ENCODE data around the gene SAT2. TPM values are rescaled to one million over a fixed set of nuclear protein-coding genes. Genes with fewer than 3 reads are reported as not detected.

SAT2 gene
- total and polyA plus RNA-seq, 9 donors: 89.5 to 235 (median 145) TPM

GRCh38 chr17:7580604-7581575 is 46.7 kb downstream of the SAT2 start:
- whole genome bisulfite sequencing, 3 donors: 66 to 69% (median 68%) methylated on average over 23 of the region's 23 CpGs
- H3K4me3 ChIP-seq: no peak overlapping the region
- H3K27ac ChIP-seq: peak overlapping the region in 1 of 2 donors; percentile 7

GRCh38 chr17:7579834-7580603 is 47.6 kb downstream of the SAT2 start:
- no peaks in the 10 kb centered on the region for H3K36me3 ChIP-seq
- H3K27ac ChIP-seq: peak overlapping the region; percentile 33 to 58
- no peak overlapping the region for H3K4me3 ChIP-seq
- intact Hi-C loops (cut with DNase I): no loop called here
- H3K27me3 ChIP-seq: no peaks in the 10 kb centered on the region
- H3K4me1 ChIP-seq (ENCODE audit: insufficient read depth): peaks cover 18% of the 10 kb centered on the region
- 64 to 67% (median 65%) methylated on average over 12 of the region's 12 CpGs for WGBS, 3 donors
- TF ChIP-seq CTCF (IDR thresholded peaks at IDR 0.05): no peak
- TF ChIP-seq POLR2A (IDR thresholded peaks at IDR 0.05): no peak
- no peak for TF ChIP-seq EP300 (IDR thresholded peaks at IDR 0.05)
- DNase-seq: peak in 2 of 5 donors; percentile 21 to 29
- no peaks in the 10 kb centered on the region for H3K9me3 ChIP-seq

More at GRCh38 chr17:7580604-7581575, 46.7 kb downstream of the SAT2 start:
- Histone ChIP-seq H3K9me3 (no peaks in the 10 kb centered on the region), H3K4me1 (ENCODE audit: insufficient read depth) (peaks cover 18% of the 10 kb centered on the region), H3K36me3 (no peaks in the 10 kb centered on the region), H3K27me3 (no peaks in the 10 kb centered on the region)
- TF ChIP-seq POLR2A (IDR thresholded peaks at IDR 0.05) (no peak), CTCF (IDR thresholded peaks at IDR 0.05) (no peak), EP300 (IDR thresholded peaks at IDR 0.05) (no peak)
- DNase-seq: peak in 1 of 5 donors; percentile 27
- intact Hi-C loops (cut with DNase I): no loop called here

- TF ChIP-seq POLR2A (IDR thresholded peaks at IDR 0.05) (no peak), EP300 (IDR thresholded peaks at IDR 0.05) (no peak), CTCF (IDR thresholded peaks at IDR 0.05) (no peak)
- Histone ChIP-seq H3K27me3 (no peaks in the 10 kb centered on the region), H3K4me1 (ENCODE audit: insufficient read depth) (peaks cover 16% of the 10 kb centered on the region), H3K27ac (peak within 1 kb of the TSS; percentile 34 to 58), H3K36me3 (no peaks in the 10 kb centered on the region), H3K9me3 (no peaks in the 10 kb centered on the region), H3K4me3 (no peak within 1 kb of the TSS)
- intact Hi-C loops (cut with DNase I): no loop called here
- DNase-seq: peak in 2 of 5 donors; percentile 35 to 71
- WGBS, 3 donors: 20 to 21% (median 21%) methylated on average over 7 of the region's 7 CpGs
These were observed 48.4 kb downstream of the SAT2 start, which contains the start of gene CD68 for GRCh38 chr17:7579001-7579833. Gene CD68, plus strand, starts transcription at chr17:7579638. Its CDS starts 40 bp downstream, at chr17:7579678.
